A549 (cell line): ENCODE data around the gene FGFR2.

ENCODE experiments used
- ATOH8 ChIP-seq: fragments of 250-450 bp; sonication (Bioruptor Pico); IDR thresholded peaks from 2 replicates; pipeline ENCODE4 v1.5.0; 2020; ENCODE audit warnings: low read depth, mild to moderate bottlenecking, moderate library complexity
- CEBPB ChIP-seq, 2 experiments: fragments of >200 bp in 1 of 2; sonication (Bioruptor Twin) in 1 of 2; formaldehyde crosslinking in 1 of 2; IDR thresholded peaks; 2 replicates each; pipeline ENCODE4 v1.6.1; 2012 to 2016
- CTCF ChIP-seq: fragments of >200 bp; sonication (Bioruptor Twin); formaldehyde crosslinking; IDR thresholded peaks from 3 replicates; pipeline ENCODE4 v1.5.1; 2016
- MAX ChIP-seq: IDR thresholded peaks from 2 replicates; pipeline ENCODE4 v1.6.1; 2012
- RARB ChIP-seq: fragments of 250-450 bp; sonication (Bioruptor Pico); IDR thresholded peaks from 2 replicates; pipeline ENCODE4 v1.8.0; 2021; ENCODE audit warnings: mild to moderate bottlenecking, moderate library complexity
- REST ChIP-seq: fragments of 200-600 bp; sonication (generic); IDR thresholded peaks from 2 replicates; pipeline ENCODE4 v1.6.1; 2016; ENCODE audit warnings: antibody characterized with exemption, mild to moderate bottlenecking, moderate library complexity
- ZC3H11A ChIP-seq: fragments of 450-650 bp; IDR thresholded peaks from 2 replicates; pipeline ENCODE4 v1.6.1; 2014; ENCODE audit warnings: antibody characterized with exemption, mild to moderate bottlenecking

- TF ChIP-seq ATOH8 (CRISPR knock-in tag) = no peak
- TF ChIP-seq CTCF = no peak
- no peak for TF ChIP-seq CEBPB (IDR thresholded peaks at IDR 0.05)
- TF ChIP-seq RARB (CRISPR knock-in tag) = no peak
- TF ChIP-seq ZC3H11A = no peak
- TF ChIP-seq REST = no peak
- no peak for TF ChIP-seq MAX
Observed at GRCh38 chr10:121613456-121613855, 15.2 kb upstream of the FGFR2 start.
